Central memory CD4-positive, alpha-beta T cell (primary cell): ENCODE results near the gene PIK3R2.
"Not testable (repeated sequence)": the region's sequence is repeated elsewhere in the genome, so short reads cannot be mapped to it uniquely, and the experiment has no call there.

Experiments used
- DNase-seq: peaks from one replicate; pipeline ENCODE4 v3.0.0; 2022

The PIK3R2 gene

GRCh38 chr19:18205200-18205892 lies 52.4 kb downstream of the PIK3R2 start:
- peak; percentile 24 for DNase-seq

DNA sequence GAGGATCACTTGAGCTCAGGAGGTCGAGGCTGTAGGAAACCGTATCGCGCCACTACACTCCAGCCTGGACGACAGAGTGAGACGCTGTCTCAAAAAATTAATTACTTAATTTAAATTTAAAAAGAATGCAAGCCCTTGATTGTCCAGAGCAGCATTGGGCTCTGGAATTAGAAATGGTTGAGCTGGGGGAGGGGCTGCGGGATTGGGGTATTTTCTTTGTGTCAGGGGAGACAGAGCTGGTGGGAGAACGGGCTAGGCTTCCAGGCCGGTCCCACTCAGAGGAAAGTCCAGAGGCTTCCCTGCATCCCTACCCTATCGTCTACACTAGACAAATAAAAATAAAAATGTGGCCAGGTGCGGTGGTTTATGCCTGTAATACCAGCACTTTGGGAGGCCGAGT lies 53.1 kb downstream of the PIK3R2 start:
- no peak for DNase-seq

DNA sequence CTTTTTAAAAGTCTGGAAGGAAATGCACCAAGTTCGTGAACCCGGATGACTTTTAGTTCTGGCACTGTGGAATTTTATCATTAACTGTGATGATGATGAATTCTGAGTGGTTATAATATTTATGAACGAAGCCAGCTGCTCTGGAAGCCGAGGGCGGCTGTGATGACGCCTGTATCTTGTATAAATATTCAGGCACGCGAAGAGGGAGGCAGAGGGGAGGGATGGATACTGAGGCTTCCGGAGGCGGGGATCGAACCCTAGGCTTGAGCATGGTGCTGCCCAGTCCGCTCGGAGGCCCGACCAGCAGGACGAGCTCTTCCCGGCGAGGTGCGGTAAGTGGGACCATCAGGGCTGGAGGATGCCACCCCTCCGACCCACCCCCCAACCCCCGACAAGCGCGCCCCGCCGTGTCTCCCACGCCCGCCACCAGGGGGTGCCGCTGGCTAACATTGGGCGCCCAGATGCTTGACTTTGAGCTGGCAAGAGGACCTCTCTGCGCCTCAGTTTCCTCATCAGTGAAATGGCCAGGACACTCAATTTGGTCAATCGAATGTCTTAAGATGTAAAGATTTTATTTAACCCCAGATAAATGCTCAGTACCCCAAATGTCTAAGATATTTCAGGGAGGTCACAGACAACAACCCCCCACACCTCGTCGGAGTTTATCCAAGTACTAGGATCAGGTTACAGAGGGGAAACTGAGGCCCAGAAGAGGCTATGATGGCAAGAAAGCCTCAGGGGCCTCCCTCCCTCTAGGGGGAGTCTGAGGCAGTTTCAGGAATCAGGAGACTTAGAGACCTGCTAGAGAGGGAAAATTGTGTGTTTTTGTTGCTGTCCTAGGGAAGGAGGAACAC lies 55.4 kb downstream of the PIK3R2 start:
- DNase-seq: peak; percentile 20

DNA sequence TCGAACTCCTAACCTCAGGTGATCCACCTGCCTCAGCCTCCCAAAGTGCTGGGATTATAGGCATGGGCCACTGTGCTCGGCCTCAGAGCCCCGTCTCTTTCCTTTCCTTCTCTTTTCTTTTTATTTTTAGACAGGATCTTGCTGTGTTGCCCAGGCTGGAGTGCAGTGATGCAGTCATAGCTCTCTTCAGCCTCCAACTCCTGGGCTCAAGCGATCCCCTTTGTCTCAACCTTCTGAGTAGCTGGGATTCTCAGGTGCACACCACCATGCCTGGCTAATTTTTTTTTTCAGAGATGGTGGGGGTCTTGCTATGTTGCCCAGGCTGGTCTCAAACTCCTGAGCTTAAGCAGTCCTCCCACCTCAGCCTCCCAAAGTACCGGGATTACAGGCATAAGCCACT lies 56.9 kb downstream of the PIK3R2 start:
- not testable (repeated sequence) for DNase-seq

DNA sequence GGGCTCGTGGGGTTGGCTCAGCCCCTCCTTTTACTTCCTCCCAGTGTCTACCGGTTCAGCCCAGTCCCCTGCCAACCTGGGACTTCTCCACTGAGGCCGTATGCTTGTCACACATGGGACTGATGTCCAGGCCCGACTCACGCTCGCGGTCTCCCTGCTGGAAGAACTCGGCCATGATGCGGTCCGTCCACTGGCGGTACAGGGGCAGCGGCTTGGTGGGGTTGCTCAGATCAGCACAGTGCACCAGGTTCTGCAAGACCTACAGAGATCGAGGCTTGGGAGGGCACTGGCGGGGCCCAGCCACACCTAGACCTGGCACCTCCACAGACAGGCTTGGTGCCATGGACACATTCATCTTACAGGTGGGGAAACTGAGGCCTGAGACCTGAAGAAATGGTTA lies 58.7 kb downstream of the PIK3R2 start:
- no peak for DNase-seq

DNA sequence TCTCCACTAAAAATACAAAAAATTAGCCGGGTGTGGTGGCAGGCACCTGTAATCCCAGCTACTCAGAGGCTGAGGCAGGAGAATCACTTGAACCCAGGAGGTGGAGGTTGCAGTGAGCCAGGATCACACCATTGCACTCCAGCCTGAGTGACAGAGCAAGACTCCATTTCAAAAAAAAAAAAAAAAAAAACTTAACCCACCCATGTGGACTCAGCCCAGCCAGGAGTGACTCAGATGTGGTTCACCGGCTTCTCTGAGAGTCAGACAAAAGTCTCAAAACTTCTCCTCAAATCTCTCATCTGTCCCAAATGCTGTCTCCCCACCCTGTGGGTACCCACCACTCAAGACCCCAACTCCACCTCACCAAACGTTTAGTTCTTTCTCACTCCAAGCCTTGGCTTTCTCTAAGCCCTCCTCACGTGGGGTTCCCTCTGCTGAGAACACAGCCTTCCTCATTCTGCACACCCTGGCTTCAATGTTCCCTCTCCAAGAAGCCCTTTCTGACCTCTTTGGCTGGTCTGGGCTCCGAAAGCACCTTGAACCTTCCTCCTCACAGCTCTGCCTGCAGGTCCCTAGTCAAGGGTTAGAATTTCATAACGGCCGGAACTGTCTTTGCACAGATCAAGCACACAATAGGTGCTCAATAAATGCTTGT lies 61.9 kb downstream of the PIK3R2 start:
- DNase-seq: no peak

DNA sequence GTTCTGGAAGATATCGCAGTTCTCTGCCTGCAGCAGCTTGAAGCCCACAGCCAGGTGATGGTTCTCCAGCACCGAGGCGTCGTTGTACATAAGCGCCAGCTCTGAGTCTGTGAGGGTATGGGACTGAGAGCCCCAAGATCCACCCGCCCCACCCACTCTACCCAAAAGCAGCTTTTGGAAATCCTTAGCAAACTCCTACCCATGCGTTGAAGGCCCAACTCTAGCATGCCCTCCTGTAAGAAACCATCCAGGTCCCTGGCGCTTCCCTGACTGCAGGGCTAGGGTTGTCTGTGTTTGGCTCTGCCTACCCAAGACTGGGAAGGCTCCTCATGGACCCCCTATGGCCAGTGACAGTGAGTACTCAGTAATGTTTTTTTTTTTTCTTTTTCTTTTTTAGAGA lies 63.8 kb downstream of the PIK3R2 start:
- DNase-seq: no peak

DNA sequence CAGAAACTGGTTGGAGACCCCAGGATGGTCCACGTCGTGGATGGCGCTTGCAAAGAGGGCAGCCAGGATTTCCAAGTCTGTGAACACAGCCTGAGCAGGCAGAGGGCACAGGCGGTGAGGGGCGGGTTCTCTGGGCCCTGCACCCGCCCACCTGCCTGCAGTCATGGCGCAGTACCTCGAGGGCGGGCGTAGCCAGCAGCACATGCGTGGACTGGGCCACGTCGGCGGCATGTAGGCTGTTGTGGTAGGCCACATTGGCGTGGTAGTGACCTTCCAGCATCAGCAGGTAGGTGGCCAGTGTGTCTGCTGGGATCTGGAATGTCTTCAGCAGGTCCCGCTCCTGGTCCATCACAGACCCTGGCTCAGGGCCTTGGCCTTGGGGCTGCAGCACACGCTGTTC lies 65.2 kb downstream of the PIK3R2 start:
- no peak for DNase-seq

- no peak for DNase-seq
Measured at GRCh38 chr19:18218600-18218999, 65.6 kb downstream of the PIK3R2 start.
